SU-DHL-6 (cell line): ENCODE results near the gene CCNL2.

Experiments
- H2AFZ ChIP-seq: fragments of 200-600 bp; sonication (generic); 2 replicates; pipeline ENCODE4 v1.6.1; 2014; ENCODE audit warnings: low read depth, mild to moderate bottlenecking, moderate library complexity, mixed read lengths, antibody characterized with exemption, low read length; ENCODE audit not compliant: severe bottlenecking
- H3F3A ChIP-seq: fragments of 200-600 bp; shearing (Covaris generic); 2 replicates; pipeline ENCODE4 v1.6.0; 2016; ENCODE audit warnings: antibody characterized with exemption, mild to moderate bottlenecking; ENCODE audit not compliant: insufficient read depth
- H3K27ac ChIP-seq: fragments of 200-600 bp; sonication (generic); 2 replicates; pipeline ENCODE4 v1.5.1; 2016; ENCODE audit warnings: low read depth, mild to moderate bottlenecking, low read length, moderate library complexity, mixed read lengths
- H3K27me3 ChIP-seq: fragments of 200-600 bp; sonication (generic), shearing (Covaris generic); 2 replicates; pipeline ENCODE4 v1.6.0; 2014; ENCODE audit warnings: mild to moderate bottlenecking, low read length
- H3K36me3 ChIP-seq: fragments of 200-600 bp; sonication (generic); 2 replicates; pipeline ENCODE4 v1.6.1; 2014; ENCODE audit warnings: mild to moderate bottlenecking, low read length, mixed read lengths
- H3K4me2 ChIP-seq: fragments of 300-600, 200-600 bp; shearing (Covaris generic), sonication (generic); 2 replicates; pipeline ENCODE4 v1.6.0; 2014; ENCODE audit warnings: low read length, low read depth, mild to moderate bottlenecking; ENCODE audit not compliant: poor library complexity, severe bottlenecking
- H3K4me3 ChIP-seq: fragments of 200-600 bp; sonication (generic); 2 replicates; pipeline ENCODE4 v1.5.1; 2014; ENCODE audit warnings: antibody characterized with exemption, low read length, mild to moderate bottlenecking, mixed read lengths; ENCODE audit not compliant: insufficient read depth, poor library complexity, severe bottlenecking
- H3K79me2 ChIP-seq: fragments of 200-600 bp; sonication (generic); 2 replicates; pipeline ENCODE4 v1.6.1; 2014; ENCODE audit warnings: mild to moderate bottlenecking, low read length, moderate library complexity; ENCODE audit not compliant: insufficient read depth
- H3K9ac ChIP-seq: fragments of 200-600 bp; sonication (generic); 2 replicates; pipeline ENCODE4 v1.7.0; 2014; ENCODE audit warnings: mild to moderate bottlenecking, low read length
- H3K9me2 ChIP-seq: fragments of 200-600 bp; sonication (generic); replicated peaks from 2 replicates; pipeline ENCODE4 v1.6.1; 2014; ENCODE audit warnings: low read length; ENCODE audit not compliant: insufficient read depth
- H3K9me3 ChIP-seq: fragments of 200-600 bp; sonication (generic); 2 replicates; pipeline ENCODE4 v1.6.1; 2014; ENCODE audit warnings: low read length, mixed read lengths; ENCODE audit not compliant: insufficient read depth
- H4K20me1 ChIP-seq: fragments of 200-600 bp; sonication (generic); 2 replicates; pipeline ENCODE4 v1.6.1; 2014; ENCODE audit warnings: low read depth, mild to moderate bottlenecking, antibody characterized with exemption, low read length, moderate library complexity, mixed read lengths
- EZH2phosphoT487 ChIP-seq: fragments of 200-600 bp; sonication (generic), shearing (Covaris generic); conservative IDR thresholded peaks from 2 replicates; pipeline ENCODE4 v1.6.1; 2018; ENCODE audit warnings: mild to moderate bottlenecking, antibody characterized with exemption, low read length, moderate library complexity, mixed read lengths
- TF ChIP-seq, protein P1 (sequence below): fragments of 200-600 bp; sonication (generic); IDR thresholded peaks from one replicate; pipeline ENCODE4 v1.5.1; 2017; ENCODE audit warnings: antibody characterized with exemption, mild to moderate bottlenecking, low read length, moderate library complexity; ENCODE audit not compliant: insufficient read depth, poor library complexity, severe bottlenecking

CCNL2 gene

DNA sequence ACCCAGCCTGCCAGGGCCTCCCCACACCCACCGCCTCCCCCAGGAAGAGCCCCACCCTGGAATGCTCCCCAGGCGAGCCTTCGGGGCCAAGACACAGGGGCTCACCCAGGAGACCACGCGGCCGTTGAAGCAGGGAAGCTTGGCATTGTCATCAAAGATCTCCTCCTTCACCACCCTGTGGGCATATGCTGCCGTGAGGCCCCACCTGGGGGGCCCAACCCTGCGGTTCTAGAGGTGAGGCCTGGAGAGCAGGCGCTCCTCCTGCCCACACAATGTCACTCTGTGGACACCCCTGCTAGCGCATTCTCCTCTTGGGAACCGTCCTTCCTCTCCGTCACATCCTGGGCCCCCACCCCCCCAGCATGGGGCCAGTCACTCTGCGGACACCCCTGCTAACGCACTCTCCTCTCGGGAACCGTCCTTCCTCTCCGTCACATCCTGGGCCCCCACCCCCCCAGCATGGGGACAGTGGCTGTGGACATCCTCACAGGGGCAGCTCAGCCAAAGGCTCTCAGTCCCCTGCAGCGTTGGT is 56.5 kb downstream of the CCNL2 start:
- Histone ChIP-seq H3K27ac (no peak overlapping the region), H3K4me2 (no peak overlapping the region), H2AFZ (no peak overlapping the region), H3K27me3 (no peaks in the 10 kb centered on the region), H3K9me3 (no peaks in the 10 kb centered on the region), H3K9me2 (no peaks in the 10 kb centered on the region), H3K79me2 (peaks cover 6% of the 10 kb centered on the region; the same call in 1 of the 2 replicates), H3F3A (no peaks in the 10 kb centered on the region), H3K4me3 (no peak overlapping the region), H3K9ac (no peak overlapping the region), H3K36me3 (no peaks in the 10 kb centered on the region), H4K20me1 (no peaks in the 10 kb centered on the region)
- no peak for TF ChIP-seq EZH2phosphoT487
- TF ChIP-seq, protein P1, sequence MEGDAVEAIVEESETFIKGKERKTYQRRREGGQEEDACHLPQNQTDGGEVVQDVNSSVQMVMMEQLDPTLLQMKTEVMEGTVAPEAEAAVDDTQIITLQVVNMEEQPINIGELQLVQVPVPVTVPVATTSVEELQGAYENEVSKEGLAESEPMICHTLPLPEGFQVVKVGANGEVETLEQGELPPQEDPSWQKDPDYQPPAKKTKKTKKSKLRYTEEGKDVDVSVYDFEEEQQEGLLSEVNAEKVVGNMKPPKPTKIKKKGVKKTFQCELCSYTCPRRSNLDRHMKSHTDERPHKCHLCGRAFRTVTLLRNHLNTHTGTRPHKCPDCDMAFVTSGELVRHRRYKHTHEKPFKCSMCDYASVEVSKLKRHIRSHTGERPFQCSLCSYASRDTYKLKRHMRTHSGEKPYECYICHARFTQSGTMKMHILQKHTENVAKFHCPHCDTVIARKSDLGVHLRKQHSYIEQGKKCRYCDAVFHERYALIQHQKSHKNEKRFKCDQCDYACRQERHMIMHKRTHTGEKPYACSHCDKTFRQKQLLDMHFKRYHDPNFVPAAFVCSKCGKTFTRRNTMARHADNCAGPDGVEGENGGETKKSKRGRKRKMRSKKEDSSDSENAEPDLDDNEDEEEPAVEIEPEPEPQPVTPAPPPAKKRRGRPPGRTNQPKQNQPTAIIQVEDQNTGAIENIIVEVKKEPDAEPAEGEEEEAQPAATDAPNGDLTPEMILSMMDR, result no peak

DNA sequence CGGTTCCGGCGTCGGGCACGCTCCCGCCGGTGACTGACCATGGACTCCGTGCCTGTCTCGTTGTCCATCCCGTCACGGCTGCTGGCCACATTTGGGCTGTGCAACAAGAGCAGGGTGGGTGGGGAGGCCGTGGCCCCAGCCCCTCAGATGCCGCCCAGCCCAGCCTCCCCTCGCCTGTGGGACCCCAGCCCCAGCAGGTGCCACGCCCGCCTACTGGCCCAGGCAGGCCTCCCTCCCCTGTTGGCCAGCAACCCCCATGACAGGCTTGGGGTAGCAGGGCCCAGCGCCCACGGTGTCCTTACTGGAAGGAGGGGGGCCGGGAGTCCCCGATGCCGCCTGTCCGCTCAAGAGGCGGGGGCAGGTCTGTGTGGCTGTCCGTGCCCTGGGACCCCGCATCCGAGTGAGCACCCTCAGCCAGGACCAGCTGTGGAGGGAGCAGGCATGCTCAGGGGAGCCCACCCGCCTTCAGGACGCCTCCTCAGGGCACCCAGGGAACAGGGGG is 57.0 kb downstream of the CCNL2 start:
- no peak overlapping the region for H3K9ac ChIP-seq
- peaks cover 6% of the 10 kb centered on the region; the same call in 1 of the 2 replicates for H3K79me2 ChIP-seq
- no peak overlapping the region for H2AFZ ChIP-seq
- H3K9me3 ChIP-seq, result no peaks in the 10 kb centered on the region
- TF ChIP-seq, protein P1, result no peak
- no peaks in the 10 kb centered on the region for H3K36me3 ChIP-seq
- H3K4me2 ChIP-seq, result no peak overlapping the region
- H3F3A ChIP-seq, result no peaks in the 10 kb centered on the region
- H3K4me3 ChIP-seq, result no peak overlapping the region
- H3K27ac ChIP-seq, result no peak overlapping the region
- H3K9me2 ChIP-seq, result no peaks in the 10 kb centered on the region
- H3K27me3 ChIP-seq, result no peaks in the 10 kb centered on the region
- no peaks in the 10 kb centered on the region for H4K20me1 ChIP-seq

DNA sequence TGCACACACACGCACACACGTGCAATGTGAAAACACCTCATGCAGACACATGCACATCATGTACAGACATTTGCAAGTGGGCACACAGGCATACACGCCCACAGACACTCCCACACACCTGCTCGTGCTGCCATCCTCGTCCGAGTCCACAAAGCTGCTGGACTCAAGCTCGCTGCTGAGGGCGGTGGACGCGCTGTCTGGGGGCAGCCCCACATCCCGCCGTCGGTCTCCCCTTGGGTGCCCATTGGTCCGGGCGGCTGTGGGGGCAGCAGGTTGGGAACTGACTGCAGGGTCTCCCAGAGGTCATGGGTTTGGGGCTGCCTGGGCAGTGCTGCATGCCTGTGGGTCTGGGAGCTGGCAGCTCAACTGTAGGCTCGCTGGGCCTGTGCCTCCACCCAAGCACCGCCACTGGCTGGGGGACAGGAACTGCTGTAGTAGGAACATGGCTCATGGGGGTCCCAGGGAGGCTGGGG is 57.5 kb downstream of the CCNL2 start:
- no peak overlapping the region for H3K4me3 ChIP-seq
- no peak overlapping the region for H3K27ac ChIP-seq
- no peaks in the 10 kb centered on the region for H3K27me3 ChIP-seq
- no peak overlapping the region for H3K4me2 ChIP-seq
- H3K79me2 ChIP-seq, result peaks cover 4% of the 10 kb centered on the region; the same call in 1 of the 2 replicates
- no peak overlapping the region for H3K9ac ChIP-seq
- H3K9me2 ChIP-seq, result no peaks in the 10 kb centered on the region
- H2AFZ ChIP-seq, result no peak overlapping the region
- no peaks in the 10 kb centered on the region for H3K9me3 ChIP-seq
- no peaks in the 10 kb centered on the region for H4K20me1 ChIP-seq
- no peak for TF ChIP-seq EZH2phosphoT487
- TF ChIP-seq, protein P1, result no peak
- H3K36me3 ChIP-seq, result no peaks in the 10 kb centered on the region
- no peaks in the 10 kb centered on the region for H3F3A ChIP-seq
